ENCODE results near the gene DDR2.
"Not testable (repeated sequence)": the region's sequence is repeated elsewhere in the genome, so short reads cannot be mapped to it uniquely, and the experiment has no call there.

Gene DDR2

GRCh38 chr1:162790985-162791357, 158.7 kb downstream of the DDR2 start:
- peak overlapping the region; percentile 56 for H3K4me3 ChIP-seq (ENCODE audit: low read length)
- peak; percentile 3 for DNase-seq (ENCODE audit: low read depth, low spot score)

GRCh38 chr1:162794284-162794683, 162.0 kb downstream of the DDR2 start:
- H3K4me3 ChIP-seq (ENCODE audit: low read length); DNase-seq (ENCODE audit: low read depth, low spot score): not testable (repeated sequence)

- not testable (repeated sequence) for DNase-seq (ENCODE audit: low read depth, low spot score); H3K4me3 ChIP-seq (ENCODE audit: low read length)
Observed at GRCh38 chr1:162796617-162797279, 164.5 kb downstream of the DDR2 start.

GRCh38 chr1:162799995-162800830, 167.9 kb downstream of the DDR2 start:
- not testable (repeated sequence) for DNase-seq (ENCODE audit: low read depth, low spot score); H3K4me3 ChIP-seq (ENCODE audit: low read length)

GRCh38 chr1:162807503-162807902, 175.2 kb downstream of the DDR2 start:
- DNase-seq (ENCODE audit: low read depth, low spot score); H3K4me3 ChIP-seq (ENCODE audit: low read length): not testable (repeated sequence)

- not testable (repeated sequence) for DNase-seq (ENCODE audit: low read depth, low spot score); H3K4me3 ChIP-seq (ENCODE audit: low read length)
Observed at GRCh38 chr1:162812357-162812756, 180.1 kb downstream of the DDR2 start.

GRCh38 chr1:162818136-162818535, 185.9 kb downstream of the DDR2 start:
- H3K4me3 ChIP-seq (ENCODE audit: low read length); DNase-seq (ENCODE audit: low read depth, low spot score): not testable (repeated sequence)

GRCh38 chr1:162818666-162819065, 186.4 kb downstream of the DDR2 start:
- DNase-seq (ENCODE audit: low read depth, low spot score) = not testable (repeated sequence)

GRCh38 chr1:162822391-162823200, 190.3 kb downstream of the DDR2 start:
- DNase-seq (ENCODE audit: low read depth, low spot score) = no peak
- H3K4me3 ChIP-seq (ENCODE audit: low read length) = no peak overlapping the region

More at GRCh38 chr1:162818666-162819065, 186.4 kb downstream of the DDR2 start:
- not testable (repeated sequence) for H3K4me3 ChIP-seq (ENCODE audit: low read length)

GRCh38 chr1:162823231-162823630, 191.0 kb downstream of the DDR2 start:
- no peak for DNase-seq (ENCODE audit: low read depth, low spot score)
- no peak overlapping the region for H3K4me3 ChIP-seq (ENCODE audit: low read length)

GRCh38 chr1:162823771-162824525, 191.7 kb downstream of the DDR2 start:
- no peak overlapping the region for H3K4me3 ChIP-seq (ENCODE audit: low read length)
- no peak for DNase-seq (ENCODE audit: low read depth, low spot score)

- DNase-seq (ENCODE audit: low read depth, low spot score) = no peak
Observed at GRCh38 chr1:162829268-162829667, 197.0 kb downstream of the DDR2 start.

GRCh38 chr1:162832470-162832869, 200.2 kb downstream of the DDR2 start:
- H3K4me3 ChIP-seq (ENCODE audit: low read length) = no peak overlapping the region
- no peak for DNase-seq (ENCODE audit: low read depth, low spot score)

More at GRCh38 chr1:162829268-162829667, 197.0 kb downstream of the DDR2 start:
- H3K4me3 ChIP-seq (ENCODE audit: low read length) = no peak overlapping the region

GRCh38 chr1:162835157-162835899, 203.1 kb downstream of the DDR2 start:
- H3K4me3 ChIP-seq (ENCODE audit: low read length) = no peak overlapping the region

More at GRCh38 chr1:162835157-162835899, 203.1 kb downstream of the DDR2 start:
- peak; percentile 22 for DNase-seq (ENCODE audit: low read depth, low spot score)
